HL-60 (cell line): ENCODE measurements around the gene RBMS2.

Experiments used
- DNase-seq, 2 experiments: peaks; one replicate each; pipeline ENCODE4 v3.0.0-alpha.2; 2010 to 2020; ENCODE audit warnings: low read depth in 1 of 2, low spot score in 1 of 2
- H3K27ac ChIP-seq: fragments of 250-450 bp; sonication (Bioruptor Pico); replicated peaks from 2 replicates; pipeline ENCODE4 v1.5.1; 2020; ENCODE audit warnings: mild to moderate bottlenecking, moderate library complexity
- H3K27me3 ChIP-seq: fragments of 250-450 bp; sonication (Bioruptor Pico); 2 replicates; pipeline ENCODE4 v1.5.1; 2021; ENCODE audit warnings: mild to moderate bottlenecking, moderate library complexity; ENCODE audit not compliant: insufficient read depth, poor library complexity, severe bottlenecking
- H3K4me3 ChIP-seq: replicated peaks from 2 replicates; pipeline ENCODE4 v1.5.1; 2011; ENCODE audit warnings: mild to moderate bottlenecking, control low read depth, low read length; ENCODE audit not compliant: insufficient read depth
- GABPA ChIP-seq: IDR thresholded peaks from 2 replicates; pipeline ENCODE4 v1.6.1; 2012; ENCODE audit warnings: low read depth
- POLR2AphosphoS5 ChIP-seq: IDR thresholded peaks from 2 replicates; pipeline ENCODE4 v1.6.1; 2012; ENCODE audit warnings: low read depth
- SPI1 ChIP-seq: IDR thresholded peaks from 2 replicates; pipeline ENCODE4 v1.6.1; 2012; ENCODE audit warnings: low read depth, mild to moderate bottlenecking, borderline replicate concordance
- TF ChIP-seq, protein P1 (sequence below): IDR thresholded peaks from one replicate; pipeline ENCODE4 v1.5.1; 2011; ENCODE audit warnings: low read length, control low read depth, inconsistent platforms; ENCODE audit not compliant: insufficient read depth
- TF ChIP-seq, protein P2 (sequence below): IDR thresholded peaks from 2 replicates; pipeline ENCODE4 v1.6.1; 2012; ENCODE audit warnings: low read depth; ENCODE audit not compliant: insufficient replicate concordance

Gene RBMS2

DNA sequence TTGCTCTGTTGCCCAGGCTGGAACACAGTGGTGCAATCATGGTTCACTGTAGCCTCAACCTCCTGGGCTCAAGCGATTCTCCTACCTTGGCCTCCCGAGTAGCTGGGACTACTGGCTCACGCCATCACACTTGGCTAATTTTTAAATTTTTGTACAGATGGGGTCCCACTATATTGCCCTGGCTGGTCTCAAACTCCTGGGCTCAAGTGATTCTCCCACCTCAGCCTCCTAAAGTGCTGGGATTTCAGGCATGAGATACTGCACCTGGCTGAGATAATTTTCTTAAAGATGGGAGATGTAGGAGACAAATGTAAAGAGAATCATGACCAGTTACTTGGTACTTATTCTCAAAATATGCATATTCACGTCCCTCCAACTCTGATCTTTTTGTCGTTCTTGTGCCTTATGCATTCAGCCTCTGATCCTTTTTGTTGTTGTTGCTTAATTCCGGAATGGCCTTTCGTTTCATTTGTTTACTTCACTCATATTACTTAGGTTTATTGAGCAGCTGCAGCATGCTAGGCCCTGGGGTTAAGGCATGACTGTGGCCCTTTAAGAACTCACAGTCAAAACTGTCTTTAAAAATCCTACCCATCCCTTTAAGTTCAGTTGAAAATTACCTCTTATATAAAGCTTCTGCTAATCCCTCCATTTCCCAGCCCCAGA is 8.9 kb downstream of the RBMS2 start:
- TF ChIP-seq POLR2AphosphoS5 (no peak), GABPA (no peak), SPI1 (no peak)
- TF ChIP-seq, protein P1, sequence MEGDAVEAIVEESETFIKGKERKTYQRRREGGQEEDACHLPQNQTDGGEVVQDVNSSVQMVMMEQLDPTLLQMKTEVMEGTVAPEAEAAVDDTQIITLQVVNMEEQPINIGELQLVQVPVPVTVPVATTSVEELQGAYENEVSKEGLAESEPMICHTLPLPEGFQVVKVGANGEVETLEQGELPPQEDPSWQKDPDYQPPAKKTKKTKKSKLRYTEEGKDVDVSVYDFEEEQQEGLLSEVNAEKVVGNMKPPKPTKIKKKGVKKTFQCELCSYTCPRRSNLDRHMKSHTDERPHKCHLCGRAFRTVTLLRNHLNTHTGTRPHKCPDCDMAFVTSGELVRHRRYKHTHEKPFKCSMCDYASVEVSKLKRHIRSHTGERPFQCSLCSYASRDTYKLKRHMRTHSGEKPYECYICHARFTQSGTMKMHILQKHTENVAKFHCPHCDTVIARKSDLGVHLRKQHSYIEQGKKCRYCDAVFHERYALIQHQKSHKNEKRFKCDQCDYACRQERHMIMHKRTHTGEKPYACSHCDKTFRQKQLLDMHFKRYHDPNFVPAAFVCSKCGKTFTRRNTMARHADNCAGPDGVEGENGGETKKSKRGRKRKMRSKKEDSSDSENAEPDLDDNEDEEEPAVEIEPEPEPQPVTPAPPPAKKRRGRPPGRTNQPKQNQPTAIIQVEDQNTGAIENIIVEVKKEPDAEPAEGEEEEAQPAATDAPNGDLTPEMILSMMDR = no peak
- TF ChIP-seq, protein P2, sequence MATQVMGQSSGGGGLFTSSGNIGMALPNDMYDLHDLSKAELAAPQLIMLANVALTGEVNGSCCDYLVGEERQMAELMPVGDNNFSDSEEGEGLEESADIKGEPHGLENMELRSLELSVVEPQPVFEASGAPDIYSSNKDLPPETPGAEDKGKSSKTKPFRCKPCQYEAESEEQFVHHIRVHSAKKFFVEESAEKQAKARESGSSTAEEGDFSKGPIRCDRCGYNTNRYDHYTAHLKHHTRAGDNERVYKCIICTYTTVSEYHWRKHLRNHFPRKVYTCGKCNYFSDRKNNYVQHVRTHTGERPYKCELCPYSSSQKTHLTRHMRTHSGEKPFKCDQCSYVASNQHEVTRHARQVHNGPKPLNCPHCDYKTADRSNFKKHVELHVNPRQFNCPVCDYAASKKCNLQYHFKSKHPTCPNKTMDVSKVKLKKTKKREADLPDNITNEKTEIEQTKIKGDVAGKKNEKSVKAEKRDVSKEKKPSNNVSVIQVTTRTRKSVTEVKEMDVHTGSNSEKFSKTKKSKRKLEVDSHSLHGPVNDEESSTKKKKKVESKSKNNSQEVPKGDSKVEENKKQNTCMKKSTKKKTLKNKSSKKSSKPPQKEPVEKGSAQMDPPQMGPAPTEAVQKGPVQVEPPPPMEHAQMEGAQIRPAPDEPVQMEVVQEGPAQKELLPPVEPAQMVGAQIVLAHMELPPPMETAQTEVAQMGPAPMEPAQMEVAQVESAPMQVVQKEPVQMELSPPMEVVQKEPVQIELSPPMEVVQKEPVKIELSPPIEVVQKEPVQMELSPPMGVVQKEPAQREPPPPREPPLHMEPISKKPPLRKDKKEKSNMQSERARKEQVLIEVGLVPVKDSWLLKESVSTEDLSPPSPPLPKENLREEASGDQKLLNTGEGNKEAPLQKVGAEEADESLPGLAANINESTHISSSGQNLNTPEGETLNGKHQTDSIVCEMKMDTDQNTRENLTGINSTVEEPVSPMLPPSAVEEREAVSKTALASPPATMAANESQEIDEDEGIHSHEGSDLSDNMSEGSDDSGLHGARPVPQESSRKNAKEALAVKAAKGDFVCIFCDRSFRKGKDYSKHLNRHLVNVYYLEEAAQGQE = no peak
- no peak overlapping the region for H3K27ac ChIP-seq
- H3K27me3 ChIP-seq = no peaks in the 10 kb centered on the region
- DNase-seq = no peak
- H3K4me3 ChIP-seq = no peak overlapping the region

DNA sequence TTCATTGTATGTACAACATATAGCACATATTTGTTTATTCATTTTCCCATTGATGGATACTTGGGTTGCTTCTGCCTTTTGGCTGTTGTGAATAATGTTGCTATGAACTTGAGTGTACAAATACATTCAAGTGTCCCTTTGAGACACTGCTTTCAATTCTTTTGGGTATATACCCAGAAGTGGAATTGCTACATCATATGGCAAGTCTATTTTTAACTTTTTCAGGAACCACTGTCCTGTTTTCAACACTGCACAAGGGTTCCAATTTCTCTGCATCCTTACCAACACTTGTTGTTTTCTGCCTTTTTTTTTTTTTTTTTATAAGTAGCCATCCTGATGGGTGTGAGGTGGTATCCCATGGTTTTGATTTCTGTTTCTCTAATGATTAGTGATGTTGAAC is 15.9 kb downstream of the RBMS2 start:
- TF ChIP-seq, protein P1 = no peak
- TF ChIP-seq, protein P2 = no peak
- Histone ChIP-seq H3K27me3 (no peaks in the 10 kb centered on the region), H3K4me3 (no peak overlapping the region), H3K27ac (no peak overlapping the region)
- DNase-seq = no peak

DNA sequence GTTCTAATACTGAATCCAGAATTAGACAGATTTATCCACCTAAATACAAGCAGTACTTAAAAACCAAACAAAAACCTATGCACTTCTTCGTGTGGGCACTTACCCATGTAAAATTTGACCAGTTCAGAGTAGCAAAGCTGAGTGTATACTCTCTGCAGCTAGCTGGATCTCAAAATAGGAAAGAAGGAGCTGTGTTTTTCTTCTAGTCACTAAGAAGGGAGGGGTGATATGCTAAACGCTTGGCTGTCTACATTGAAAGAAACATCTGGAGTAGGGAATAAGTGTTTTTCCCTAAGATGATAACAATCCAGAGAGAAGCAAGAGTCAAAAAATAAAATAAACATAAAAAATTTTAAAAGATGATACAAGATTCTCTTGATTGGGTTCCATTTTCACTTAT is 20.0 kb downstream of the RBMS2 start:
- DNase-seq = no peak
- Histone ChIP-seq H3K27me3 (no peaks in the 10 kb centered on the region), H3K4me3 (no peak overlapping the region), H3K27ac (no peak overlapping the region)
- TF ChIP-seq, protein P1 = no peak
- TF ChIP-seq GABPA (no peak), SPI1 (no peak)
- TF ChIP-seq, protein P2 = no peak
